Measurements from ENCODE around the gene CHMP5. TPM values are rescaled to one million over a fixed set of nuclear protein-coding genes. Genes with fewer than 3 reads are reported as not detected.

Gene CHMP5
- polyA plus RNA-seq (2011; rRNA removed) (108 and 187 TPM in 2 replicates), polyA plus RNA-seq (2017; fragmentation: RNase III; extraction: RNeasy Plus Mini Kit Qiagen cat#74134 plus additional on column Dnase treatment) (99.8 to 119 TPM (median 108 TPM) in 3 replicates), polyA minus RNA-seq (2011; rRNA and poly(A)+ RNA removed) (15.3 and 16.9 TPM in 2 replicates)
- polyA plus RNA-seq (2012; cell fraction: cytosol; rRNA removed): 38.7 and 48.0 TPM in 2 replicates
- 13.9 and 21.7 TPM in 2 replicates for polyA plus RNA-seq (2012; cell fraction: nucleus; rRNA removed)

GRCh38 chr9:33264473-33265177 lies at the start of gene CHMP5, which contains the start of gene BAG1:
TSS of gene CHMP5 (plus strand) at chr9:33265049. CDS start at chr9:33265079, 30 bp downstream.
TSS of gene BAG1 (minus strand) at chr9:33264708.
- no peak for FAIRE-seq
- TF ChIP-seq RFX5 (IDR thresholded peaks at IDR 0.05) (no peak), HDAC2 (IDR thresholded peaks at IDR 0.05) (no peak), ELK1 (IDR thresholded peaks at IDR 0.05; ENCODE audit: low read depth, low read length) (no peak), BCL3 (IDR thresholded peaks at IDR 0.05) (peak; percentile 56; the same call in 1 of the 3 replicates), MYC (IDR thresholded peaks at IDR 0.05; ENCODE audit: borderline replicate concordance, low read length) (peak; percentile 48; the same call in 1 of the 2 replicates), ZFP36 (IDR thresholded peaks at IDR 0.05; ENCODE audit: borderline replicate concordance, partially characterized antibody) (no peak), TP53 (CRISPR knock-in tag; IDR thresholded peaks at IDR 0.05) (no peak), FOSL2 (IDR thresholded peaks at IDR 0.05) (no peak), FOSL2 (CRISPR knock-in tag; IDR thresholded peaks at IDR 0.05) (no peak), RNF2 (IDR thresholded peaks at IDR 0.05; ENCODE audit: borderline replicate concordance, low read depth) (no peak), BHLHE40 (IDR thresholded peaks at IDR 0.05; ENCODE audit: low read depth, low read length) (no peak), HOXB5 (CRISPR knock-in tag; IDR thresholded peaks at IDR 0.05) (no peak), CHD4 (IDR thresholded peaks at IDR 0.05; ENCODE audit: borderline replicate concordance) (no peak), GATA3 (IDR thresholded peaks at IDR 0.05; ENCODE audit: borderline replicate concordance) (no peak; the same call in 1 of the 2 replicates), PHF8 (IDR thresholded peaks at IDR 0.05; ENCODE audit: borderline replicate concordance, low read depth) (peak; percentile 75; the same call in 1 of the 2 replicates), E2F6 (IDR thresholded peaks at IDR 0.05; ENCODE audit: borderline replicate concordance, low read depth) (0 out of 2 replicates have a peak, but pooled peaks have one; percentile 26), CEBPB (IDR thresholded peaks at IDR 0.05) (no peak), ZC3H11A (IDR thresholded peaks at IDR 0.05) (no peak), HOXB13 (CRISPR knock-in tag; IDR thresholded peaks at IDR 0.05; ENCODE audit: low read depth) (no peak), NFE2L2 (conservative IDR thresholded peaks at IDR 0.05; ENCODE audit: low read length) (no peak), FOSB (CRISPR knock-in tag; IDR thresholded peaks at IDR 0.05) (no peak), USF2 (IDR thresholded peaks at IDR 0.05) (no peak), FOXS1 (CRISPR knock-in tag; IDR thresholded peaks at IDR 0.05) (no peak), HES2 (IDR thresholded peaks at IDR 0.05) (no peak), PBX3 (IDR thresholded peaks at IDR 0.05) (no peak), CHD2 (IDR thresholded peaks at IDR 0.05; ENCODE audit: low read length, partially characterized antibody) (no peak), JUN (IDR thresholded peaks at IDR 0.05) (peak in 1 of 2 experiments; percentile 79; a peak in 3 of 5 replicates), HOXA7 (CRISPR knock-in tag; IDR thresholded peaks at IDR 0.05) (no peak), MAFK (IDR thresholded peaks at IDR 0.05; ENCODE audit: partially characterized antibody) (no peak), HEYL (CRISPR knock-in tag; IDR thresholded peaks at IDR 0.05) (no peak), RARB (CRISPR knock-in tag; IDR thresholded peaks at IDR 0.05) (no peak), POLR2A (IDR thresholded peaks at IDR 0.05; ENCODE audit: low read length) (peak; percentile 77), TFCP2L1 (CRISPR knock-in tag; IDR thresholded peaks at IDR 0.05) (no peak), KDM5A (IDR thresholded peaks at IDR 0.05) (no peak), EHMT2 (IDR thresholded peaks at IDR 0.05; ENCODE audit: low read depth) (no peak), SMC3 (IDR thresholded peaks at IDR 0.05) (no peak; the same call in none of the 3 replicates), RAD21 (conservative IDR thresholded peaks at IDR 0.05 in 1 of 2, IDR thresholded peaks at IDR 0.05 in 1 of 2) (peak in 1 of 2 experiments; percentile 52; a peak in 3 of 5 replicates)

More at GRCh38 chr9:33264473-33265177, at the start of gene CHMP5, which contains the start of gene BAG1:
- H3K4me3 ChIP-seq: peak within 1 kb of the TSS; percentile 90
- peak within 1 kb of the TSS; percentile 94 to 96 for H3K27ac ChIP-seq
- H3K4me2 ChIP-seq: peak within 1 kb of the TSS; percentile 95
- H3K9me3 ChIP-seq: no peaks in the 10 kb centered on the region
- WGBS (ENCODE audit: missing lambda C conversion rate): under 1% methylated on average over 27 of the region's 67 CpGs
- peak; percentile 99 for DNase-seq (ENCODE audit: low read depth in 1 of 2, low spot score in 1 of 2)
- ATAC-seq: peak; percentile 93 to 95
- peaks cover 36% of the 10 kb centered on the region for H3K4me1 ChIP-seq
- ChIA-PET POLR2A (interaction anchor here (0.6 to 1.5 kb wide), 3 partner anchors 9 to 30 kb away, joined by 3 to 11 read pairs (median 4); partner anchors contain the start of gene NFX1), CTCF (interaction anchor here (0.6 to 3.6 kb wide), 13 partner anchors 9 to 473 kb away, joined by 3 to 16 read pairs (median 3); no protein-coding TSS in a partner anchor)
